Gastrocnemius medialis (tissue), 4 donors: ENCODE data around the gene OXCT1.
A peak's percentile ranks its signal among the peaks of the same experiment; 100 is the strongest.

ENCODE experiments used
- POLR2A ChIP-seq, 2 donors: fragments of 450-650 bp; IDR thresholded peaks; one replicate each; pipeline ENCODE4 v1.6.1; 2017; ENCODE audit warnings: antibody characterized with exemption in 2 of 2, mild to moderate bottlenecking in 2 of 2, moderate library complexity in 2 of 2
- TF ChIP-seq, protein P1 (sequence below), 5 experiments: fragments of 450-650 bp in 3 of 5; fragments of 200-600 bp in 2 of 5; sonication (generic) in 2 of 5; IDR thresholded peaks in 4 of 5; conservative IDR thresholded peaks in 1 of 5; 1 replicate in 4 of 5; 2 replicates in 1 of 5; pipeline ENCODE4 v1.5.1; 2016 to 2019; ENCODE audit warnings: antibody characterized with exemption in 5 of 5, mild to moderate bottlenecking in 3 of 5, moderate library complexity in 3 of 5

DNA sequence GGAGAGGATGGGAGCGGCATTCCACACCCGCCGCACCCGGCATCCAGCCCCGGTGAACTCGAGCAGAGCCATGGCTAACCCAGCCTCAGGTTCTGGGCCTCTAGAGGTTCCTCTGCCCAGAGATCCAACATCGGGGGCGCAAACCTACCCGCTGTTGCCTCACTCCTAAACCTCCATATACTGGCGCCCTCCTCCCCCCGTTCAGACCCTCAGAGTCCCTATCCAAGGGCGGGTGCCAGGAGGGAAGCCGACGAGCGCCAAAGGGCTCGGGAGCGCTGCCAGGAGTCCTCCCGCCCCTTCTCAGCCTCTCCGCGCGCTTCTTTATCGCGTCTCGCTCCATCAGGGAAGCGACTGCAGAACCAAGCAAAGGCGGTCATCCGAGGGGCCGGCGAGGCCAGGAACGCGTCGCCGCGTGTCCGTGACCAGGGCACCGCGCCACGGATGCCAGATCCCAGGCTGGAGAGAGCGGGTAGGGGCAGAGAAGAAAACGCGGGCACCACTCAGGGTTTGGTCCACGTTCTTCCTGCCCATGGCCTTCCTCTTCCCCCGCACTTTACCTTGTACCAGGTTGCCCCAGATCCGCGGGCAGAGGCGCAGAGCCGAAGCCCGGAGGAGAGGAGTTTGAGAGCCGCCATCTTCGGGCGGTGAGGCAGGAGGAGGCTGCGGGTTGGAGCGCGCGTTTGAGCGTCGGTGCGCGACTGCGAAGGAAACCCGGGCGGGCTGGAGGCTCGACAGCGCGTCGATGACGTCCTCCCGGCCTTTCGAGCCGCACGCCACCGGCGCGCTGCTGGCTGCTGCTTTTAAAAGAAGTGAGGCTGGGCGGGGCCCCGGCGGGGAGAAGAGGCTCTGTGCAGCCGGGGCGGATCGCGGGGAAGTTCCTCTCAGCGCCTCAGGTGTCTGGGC lies at the start of gene OXCT1:
- peak; percentile 62 to 81 for TF ChIP-seq POLR2A (IDR thresholded peaks at IDR 0.05)
- TF ChIP-seq, protein P1, sequence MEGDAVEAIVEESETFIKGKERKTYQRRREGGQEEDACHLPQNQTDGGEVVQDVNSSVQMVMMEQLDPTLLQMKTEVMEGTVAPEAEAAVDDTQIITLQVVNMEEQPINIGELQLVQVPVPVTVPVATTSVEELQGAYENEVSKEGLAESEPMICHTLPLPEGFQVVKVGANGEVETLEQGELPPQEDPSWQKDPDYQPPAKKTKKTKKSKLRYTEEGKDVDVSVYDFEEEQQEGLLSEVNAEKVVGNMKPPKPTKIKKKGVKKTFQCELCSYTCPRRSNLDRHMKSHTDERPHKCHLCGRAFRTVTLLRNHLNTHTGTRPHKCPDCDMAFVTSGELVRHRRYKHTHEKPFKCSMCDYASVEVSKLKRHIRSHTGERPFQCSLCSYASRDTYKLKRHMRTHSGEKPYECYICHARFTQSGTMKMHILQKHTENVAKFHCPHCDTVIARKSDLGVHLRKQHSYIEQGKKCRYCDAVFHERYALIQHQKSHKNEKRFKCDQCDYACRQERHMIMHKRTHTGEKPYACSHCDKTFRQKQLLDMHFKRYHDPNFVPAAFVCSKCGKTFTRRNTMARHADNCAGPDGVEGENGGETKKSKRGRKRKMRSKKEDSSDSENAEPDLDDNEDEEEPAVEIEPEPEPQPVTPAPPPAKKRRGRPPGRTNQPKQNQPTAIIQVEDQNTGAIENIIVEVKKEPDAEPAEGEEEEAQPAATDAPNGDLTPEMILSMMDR (IDR thresholded peaks at IDR 0.05 in 4 of 5, conservative IDR thresholded peaks at IDR 0.05 in 1 of 5), result no peak
